ENCODE data around the gene MIOX.

Gene MIOX

DNA sequence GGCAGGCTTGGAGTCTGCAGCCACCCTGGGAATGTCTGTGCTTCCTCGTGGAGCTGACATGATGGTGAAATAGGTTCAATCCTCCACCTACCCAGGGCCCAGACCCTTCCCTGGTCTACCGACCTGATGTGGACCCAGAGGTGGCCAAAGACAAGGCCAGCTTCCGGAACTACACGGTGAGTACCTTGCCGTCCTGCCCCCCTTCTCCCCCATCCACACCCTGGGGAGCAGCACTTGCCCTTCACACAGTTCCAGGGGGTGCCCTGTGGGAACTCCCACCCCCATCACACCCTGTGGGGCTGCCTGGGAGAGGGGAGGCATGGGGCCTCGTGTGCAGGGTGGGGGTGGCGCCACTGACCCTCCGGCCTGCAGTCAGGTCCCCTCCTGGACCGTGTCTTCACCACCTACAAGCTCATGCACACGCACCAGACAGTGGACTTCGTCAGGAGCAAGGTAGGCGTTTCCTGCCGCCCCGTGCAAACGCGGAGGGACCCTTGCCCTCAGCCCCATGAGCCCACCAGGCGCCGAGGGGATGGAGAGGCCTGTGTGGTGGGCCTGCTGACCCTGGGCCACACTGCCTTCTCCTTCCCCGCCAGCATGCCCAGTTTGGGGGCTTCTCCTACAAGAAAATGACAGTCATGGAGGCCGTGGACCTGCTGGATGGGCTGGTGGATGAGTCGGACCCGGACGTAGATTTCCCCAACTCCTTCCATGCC lies 789 bp downstream of the MIOX start:
- no peak for TF ChIP-seq EZH2phosphoT487 (IDR thresholded peaks at IDR 0.05; ENCODE audit: borderline replicate concordance, low read length)
- Histone ChIP-seq H3K27me3 (ENCODE audit: control insufficient read depth, low read length) (peaks cover 5% of the 10 kb centered on the region), H3K36me3 (ENCODE audit: control insufficient read depth, low read length) (no peaks in the 10 kb centered on the region), H3K9me2 (replicated peaks; ENCODE audit: control insufficient read depth, low read length) (no peaks in the 10 kb centered on the region), H3K4me2 (ENCODE audit: low read length) (no peak overlapping the region), H4K20me1 (ENCODE audit: control insufficient read depth, insufficient read depth, low read depth, low read length) (no peaks in the 10 kb centered on the region), H3K9me3 (ENCODE audit: control insufficient read depth, insufficient read depth, low read length) (no peaks in the 10 kb centered on the region), H3K4me3 (ENCODE audit: low read length) (no peak overlapping the region), H3K27ac (ENCODE audit: low read depth, low read length) (no peak overlapping the region), H3K79me2 (ENCODE audit: control insufficient read depth, low read length) (no peaks in the 10 kb centered on the region), H3F3A (ENCODE audit: control insufficient read depth, insufficient read depth) (no peaks in the 10 kb centered on the region), H3K4me1 (ENCODE audit: control insufficient read depth, low read length) (peaks cover 20% of the 10 kb centered on the region)

DNA sequence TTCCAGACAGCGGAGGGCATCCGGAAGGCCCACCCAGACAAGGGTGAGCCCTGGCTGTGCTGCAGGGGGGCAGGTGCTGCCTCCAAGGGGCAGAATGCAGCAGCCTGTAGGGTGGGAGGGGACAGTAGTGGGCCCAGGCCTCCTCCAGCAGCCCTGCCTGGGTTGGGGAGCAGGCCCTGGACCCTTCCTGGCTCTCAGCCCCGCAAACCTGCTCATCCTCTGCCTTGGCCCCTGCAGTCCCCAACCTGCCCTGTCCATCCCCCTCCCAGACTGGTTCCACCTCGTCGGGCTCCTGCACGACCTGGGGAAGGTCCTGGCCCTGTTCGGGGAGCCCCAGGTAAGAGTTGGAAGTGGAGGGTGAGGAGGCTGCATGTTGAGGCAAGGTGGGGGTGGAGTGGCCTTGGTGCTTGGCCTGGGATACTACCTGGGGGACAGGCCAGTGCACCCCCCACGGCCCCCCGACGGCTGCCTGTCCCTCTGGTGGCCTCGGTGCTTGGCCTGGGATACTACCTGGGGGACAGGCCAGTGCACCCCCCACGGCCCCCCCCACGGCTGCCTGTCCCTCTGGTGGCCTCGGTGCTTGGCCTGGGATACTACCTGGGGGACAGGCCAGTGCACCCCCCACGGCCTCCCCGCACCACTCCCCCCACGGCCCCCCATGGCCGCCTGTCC lies 1.5 kb downstream of the MIOX start:
- no peak overlapping the region for H3K27ac ChIP-seq (ENCODE audit: low read depth, low read length)
- H3K36me3 ChIP-seq (ENCODE audit: control insufficient read depth, low read length), result no peaks in the 10 kb centered on the region
- no peaks in the 10 kb centered on the region for H3K27me3 ChIP-seq (ENCODE audit: control insufficient read depth, low read length)
- TF ChIP-seq EZH2phosphoT487 (IDR thresholded peaks at IDR 0.05; ENCODE audit: borderline replicate concordance, low read length), result no peak
- TF ChIP-seq, protein P1, sequence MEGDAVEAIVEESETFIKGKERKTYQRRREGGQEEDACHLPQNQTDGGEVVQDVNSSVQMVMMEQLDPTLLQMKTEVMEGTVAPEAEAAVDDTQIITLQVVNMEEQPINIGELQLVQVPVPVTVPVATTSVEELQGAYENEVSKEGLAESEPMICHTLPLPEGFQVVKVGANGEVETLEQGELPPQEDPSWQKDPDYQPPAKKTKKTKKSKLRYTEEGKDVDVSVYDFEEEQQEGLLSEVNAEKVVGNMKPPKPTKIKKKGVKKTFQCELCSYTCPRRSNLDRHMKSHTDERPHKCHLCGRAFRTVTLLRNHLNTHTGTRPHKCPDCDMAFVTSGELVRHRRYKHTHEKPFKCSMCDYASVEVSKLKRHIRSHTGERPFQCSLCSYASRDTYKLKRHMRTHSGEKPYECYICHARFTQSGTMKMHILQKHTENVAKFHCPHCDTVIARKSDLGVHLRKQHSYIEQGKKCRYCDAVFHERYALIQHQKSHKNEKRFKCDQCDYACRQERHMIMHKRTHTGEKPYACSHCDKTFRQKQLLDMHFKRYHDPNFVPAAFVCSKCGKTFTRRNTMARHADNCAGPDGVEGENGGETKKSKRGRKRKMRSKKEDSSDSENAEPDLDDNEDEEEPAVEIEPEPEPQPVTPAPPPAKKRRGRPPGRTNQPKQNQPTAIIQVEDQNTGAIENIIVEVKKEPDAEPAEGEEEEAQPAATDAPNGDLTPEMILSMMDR (IDR thresholded peaks at IDR 0.05; ENCODE audit: low read depth, low read length, poor library complexity, severe bottlenecking), result no peak
- peaks cover 20% of the 10 kb centered on the region for H3K4me1 ChIP-seq (ENCODE audit: control insufficient read depth, low read length)
- H4K20me1 ChIP-seq (ENCODE audit: control insufficient read depth, insufficient read depth, low read depth, low read length), result no peaks in the 10 kb centered on the region
- H3K4me3 ChIP-seq (ENCODE audit: low read length), result no peak overlapping the region
- H3F3A ChIP-seq (ENCODE audit: control insufficient read depth, insufficient read depth), result no peaks in the 10 kb centered on the region
- H3K4me2 ChIP-seq (ENCODE audit: low read length), result no peak overlapping the region
- H3K9me3 ChIP-seq (ENCODE audit: control insufficient read depth, insufficient read depth, low read length), result no peaks in the 10 kb centered on the region
- H3K79me2 ChIP-seq (ENCODE audit: control insufficient read depth, low read length), result no peaks in the 10 kb centered on the region
- no peaks in the 10 kb centered on the region for H3K9me2 ChIP-seq (replicated peaks; ENCODE audit: control insufficient read depth, low read length)

DNA sequence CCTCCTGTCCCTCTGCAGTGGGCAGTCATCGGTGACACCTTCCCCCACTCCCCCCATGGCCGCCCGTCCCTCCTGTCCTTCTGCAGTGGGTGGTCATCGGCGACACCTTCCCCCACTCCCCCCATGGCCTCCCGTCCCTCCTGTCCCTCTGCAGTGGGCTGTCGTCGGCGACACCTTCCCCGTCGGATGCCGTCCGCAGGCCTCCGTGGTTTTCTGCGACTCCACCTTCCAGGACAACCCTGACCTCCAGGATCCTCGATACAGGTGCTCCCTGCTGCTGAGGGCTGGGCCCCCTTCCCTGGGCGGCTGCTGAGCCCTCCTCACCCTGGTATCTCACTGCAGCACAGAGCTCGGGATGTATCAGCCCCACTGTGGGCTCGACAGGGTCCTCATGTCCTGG lies 2.2 kb downstream of the MIOX start:
- no peaks in the 10 kb centered on the region for H3K27me3 ChIP-seq (ENCODE audit: control insufficient read depth, low read length)
- no peak overlapping the region for H3K27ac ChIP-seq (ENCODE audit: low read depth, low read length)
- H3K79me2 ChIP-seq (ENCODE audit: control insufficient read depth, low read length), result no peaks in the 10 kb centered on the region
- TF ChIP-seq, protein P1 (IDR thresholded peaks at IDR 0.05; ENCODE audit: low read depth, low read length, poor library complexity, severe bottlenecking), result no peak
- no peak for TF ChIP-seq EZH2phosphoT487 (IDR thresholded peaks at IDR 0.05; ENCODE audit: borderline replicate concordance, low read length)
- no peaks in the 10 kb centered on the region for H4K20me1 ChIP-seq (ENCODE audit: control insufficient read depth, insufficient read depth, low read depth, low read length)
- H3K9me2 ChIP-seq (replicated peaks; ENCODE audit: control insufficient read depth, low read length), result no peaks in the 10 kb centered on the region
- H3K9me3 ChIP-seq (ENCODE audit: control insufficient read depth, insufficient read depth, low read length), result no peaks in the 10 kb centered on the region
- H3K36me3 ChIP-seq (ENCODE audit: control insufficient read depth, low read length), result no peaks in the 10 kb centered on the region
- H3K4me3 ChIP-seq (ENCODE audit: low read length), result no peak overlapping the region
- no peaks in the 10 kb centered on the region for H3F3A ChIP-seq (ENCODE audit: control insufficient read depth, insufficient read depth)
- peaks cover 16% of the 10 kb centered on the region for H3K4me1 ChIP-seq (ENCODE audit: control insufficient read depth, low read length)
- no peak overlapping the region for H3K4me2 ChIP-seq (ENCODE audit: low read length)
